DND-41 (cell line): ENCODE data around the gene FOXN3.

Experiments used
- ATAC-seq: fragments of 200-7000 bp; cut with Tn5 transposase; 3 replicates; pipeline ENCODE4 v1.9.1; 2021; ENCODE audit warnings: low read depth; ENCODE audit not compliant: insufficient read depth
- DNase-seq: peaks from one replicate; pipeline ENCODE4 v3.0.0-alpha.2; 2020
- H2AFZ ChIP-seq: 2 replicates; pipeline ENCODE4 v1.6.0; 2012; ENCODE audit warnings: low read depth, low read length
- H3K27ac ChIP-seq: 2 replicates; pipeline ENCODE4 v1.5.1; 2012; ENCODE audit warnings: low read length, inconsistent platforms
- H3K27me3 ChIP-seq: fragments of 200-600 bp; sonication (generic); 2 replicates; pipeline ENCODE4 v1.6.0; 2012; ENCODE audit warnings: low read length, mild to moderate bottlenecking, inconsistent platforms; ENCODE audit not compliant: insufficient read depth, poor library complexity
- H3K36me3 ChIP-seq: 2 replicates; pipeline ENCODE4 v1.5.1; 2012; ENCODE audit warnings: low read length, inconsistent platforms; ENCODE audit not compliant: insufficient read depth
- H3K4me1 ChIP-seq: 2 replicates; pipeline ENCODE4 v1.5.1; 2012; ENCODE audit warnings: mild to moderate bottlenecking, low read length; ENCODE audit not compliant: insufficient read depth
- H3K4me2 ChIP-seq: 2 replicates; pipeline ENCODE4 v1.6.0; 2012; ENCODE audit warnings: mild to moderate bottlenecking, moderate library complexity, low read length, inconsistent platforms; ENCODE audit not compliant: insufficient read depth
- H3K4me3 ChIP-seq, 2 experiments: fragments of 200-600 bp in 1 of 2; shearing (Covaris generic) in 1 of 2; 2 replicates each; pipeline ENCODE4 v1.5.1; 2012 to 2016; ENCODE audit warnings: inconsistent platforms in 2 of 2, low read length in 2 of 2, mild to moderate bottlenecking in 2 of 2, low read depth in 1 of 2, moderate library complexity in 1 of 2
- H3K79me2 ChIP-seq: 2 replicates; pipeline ENCODE4 v1.6.0; 2012; ENCODE audit warnings: low read length, inconsistent platforms; ENCODE audit not compliant: insufficient read depth
- H3K9ac ChIP-seq: 2 replicates; pipeline ENCODE4 v1.6.0; 2012; ENCODE audit warnings: low read depth, mild to moderate bottlenecking, inconsistent platforms, low read length, moderate library complexity
- H3K9me3 ChIP-seq: 2 replicates; pipeline ENCODE4 v1.5.1; 2012; ENCODE audit warnings: low read length, moderate library complexity, mild to moderate bottlenecking, inconsistent platforms; ENCODE audit not compliant: insufficient read depth, severe bottlenecking
- H4K20me1 ChIP-seq: 2 replicates; pipeline ENCODE4 v1.6.0; 2012; ENCODE audit warnings: low read length; ENCODE audit not compliant: insufficient read depth
- EZH2 ChIP-seq: IDR thresholded peaks from 3 replicates; pipeline ENCODE4 v1.6.1; 2012; ENCODE audit warnings: borderline replicate concordance, low read depth, mild to moderate bottlenecking, moderate library complexity, low read length, inconsistent platforms; ENCODE audit not compliant: severe bottlenecking
- TF ChIP-seq, protein P1 (sequence below): IDR thresholded peaks from 2 replicates; pipeline ENCODE4 v1.5.1; 2012; ENCODE audit warnings: borderline replicate concordance, low read length, moderate library complexity, mild to moderate bottlenecking; ENCODE audit not compliant: poor library complexity, severe bottlenecking; ENCODE audit errors: extremely low read depth

The FOXN3 gene

DNA sequence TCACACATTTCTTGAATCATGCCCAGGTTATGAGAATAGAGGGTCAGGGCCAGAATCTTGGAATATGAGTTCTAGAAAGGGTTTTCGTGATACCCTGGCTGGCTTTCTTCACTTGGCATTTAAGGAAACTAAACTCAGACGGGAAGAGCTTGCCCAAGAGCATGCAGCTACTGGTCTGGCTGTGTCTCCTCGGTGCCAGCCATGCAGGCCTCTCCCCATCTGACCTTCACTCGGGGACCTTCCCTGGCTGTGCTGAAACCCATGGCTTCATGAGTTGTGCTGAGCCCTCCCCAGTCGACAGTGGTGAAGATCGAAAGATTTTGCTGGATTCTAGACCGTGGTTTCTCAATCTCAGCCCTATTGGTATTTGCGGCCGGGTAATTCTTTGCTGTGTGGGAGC is 38.0 kb downstream of the FOXN3 start:
- no peaks in the 10 kb centered on the region for H3K27me3 ChIP-seq
- peaks cover 16% of the 10 kb centered on the region for H3K4me1 ChIP-seq
- no peak overlapping the region for H2AFZ ChIP-seq
- TF ChIP-seq, protein P1, sequence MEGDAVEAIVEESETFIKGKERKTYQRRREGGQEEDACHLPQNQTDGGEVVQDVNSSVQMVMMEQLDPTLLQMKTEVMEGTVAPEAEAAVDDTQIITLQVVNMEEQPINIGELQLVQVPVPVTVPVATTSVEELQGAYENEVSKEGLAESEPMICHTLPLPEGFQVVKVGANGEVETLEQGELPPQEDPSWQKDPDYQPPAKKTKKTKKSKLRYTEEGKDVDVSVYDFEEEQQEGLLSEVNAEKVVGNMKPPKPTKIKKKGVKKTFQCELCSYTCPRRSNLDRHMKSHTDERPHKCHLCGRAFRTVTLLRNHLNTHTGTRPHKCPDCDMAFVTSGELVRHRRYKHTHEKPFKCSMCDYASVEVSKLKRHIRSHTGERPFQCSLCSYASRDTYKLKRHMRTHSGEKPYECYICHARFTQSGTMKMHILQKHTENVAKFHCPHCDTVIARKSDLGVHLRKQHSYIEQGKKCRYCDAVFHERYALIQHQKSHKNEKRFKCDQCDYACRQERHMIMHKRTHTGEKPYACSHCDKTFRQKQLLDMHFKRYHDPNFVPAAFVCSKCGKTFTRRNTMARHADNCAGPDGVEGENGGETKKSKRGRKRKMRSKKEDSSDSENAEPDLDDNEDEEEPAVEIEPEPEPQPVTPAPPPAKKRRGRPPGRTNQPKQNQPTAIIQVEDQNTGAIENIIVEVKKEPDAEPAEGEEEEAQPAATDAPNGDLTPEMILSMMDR, result no peak
- TF ChIP-seq EZH2, result no peak
- peaks cover 18% of the 10 kb centered on the region for H3K9me3 ChIP-seq
- no peak for DNase-seq
- peaks cover 100% of the 10 kb centered on the region for H3K79me2 ChIP-seq
- no peak overlapping the region for H3K9ac ChIP-seq
- H4K20me1 ChIP-seq, result peaks cover 24% of the 10 kb centered on the region
- ATAC-seq, result no peak
- no peak overlapping the region for H3K4me3 ChIP-seq
- H3K4me2 ChIP-seq, result no peak overlapping the region
- H3K36me3 ChIP-seq, result peaks cover 37% of the 10 kb centered on the region
- H3K27ac ChIP-seq, result no peak overlapping the region

DNA sequence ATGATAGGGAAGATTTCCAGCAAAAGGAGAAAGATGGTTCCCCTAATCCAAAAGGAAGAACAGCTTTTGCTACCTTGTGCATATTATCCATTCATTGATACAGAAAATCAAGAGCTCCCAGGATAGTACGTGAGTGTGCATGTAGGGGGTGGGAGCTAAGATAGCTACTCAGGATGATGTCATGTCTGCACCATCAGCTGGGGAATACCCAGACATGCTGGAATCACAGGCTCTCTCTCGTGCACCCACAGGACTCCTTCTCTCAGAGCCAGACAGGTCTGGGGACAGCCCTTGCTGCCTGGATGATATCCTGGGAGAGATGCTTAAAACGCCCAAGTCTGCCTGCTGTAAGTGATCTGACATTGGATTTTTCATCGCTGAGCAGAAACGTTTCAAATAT is 38.9 kb downstream of the FOXN3 start:
- Histone ChIP-seq H3K27ac (no peak overlapping the region), H2AFZ (no peak overlapping the region), H3K4me3 (no peak overlapping the region), H3K4me1 (peaks cover 7% of the 10 kb centered on the region), H3K9ac (no peak overlapping the region), H3K79me2 (peaks cover 100% of the 10 kb centered on the region), H3K9me3 (peaks cover 18% of the 10 kb centered on the region), H3K36me3 (peaks cover 41% of the 10 kb centered on the region), H3K4me2 (no peak overlapping the region), H3K27me3 (no peaks in the 10 kb centered on the region), H4K20me1 (peaks cover 23% of the 10 kb centered on the region)
- DNase-seq (no peak), ATAC-seq (no peak; the same call in 2 of the 3 replicates)
- TF ChIP-seq, protein P1, result no peak
- TF ChIP-seq EZH2, result no peak

DNA sequence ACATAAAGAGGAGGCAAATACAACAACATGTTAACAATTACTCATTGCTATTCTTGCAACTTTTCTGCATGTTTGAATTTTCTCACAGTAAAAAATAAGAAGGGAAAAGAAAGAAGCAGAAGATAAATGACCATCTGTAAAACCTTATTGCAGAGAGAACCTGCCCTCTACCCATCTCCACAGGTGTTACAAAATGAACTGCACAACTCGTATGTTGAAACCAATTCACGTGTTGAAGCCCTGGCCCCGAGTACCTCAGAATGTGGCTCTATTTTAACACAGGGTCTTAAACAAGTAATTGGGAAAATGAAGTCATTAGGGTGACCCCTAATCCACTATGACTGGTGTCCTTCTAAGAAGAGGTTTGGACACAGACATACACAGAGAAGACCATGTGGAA is 39.5 kb downstream of the FOXN3 start:
- Histone ChIP-seq H4K20me1 (peaks cover 20% of the 10 kb centered on the region), H3K36me3 (peaks cover 39% of the 10 kb centered on the region), H3K9ac (no peak overlapping the region), H3K4me1 (peaks cover 6% of the 10 kb centered on the region), H3K27me3 (no peaks in the 10 kb centered on the region), H3K79me2 (peaks cover 100% of the 10 kb centered on the region), H3K4me3 (no peak overlapping the region), H3K4me2 (no peak overlapping the region), H2AFZ (no peak overlapping the region), H3K9me3 (peaks cover 18% of the 10 kb centered on the region), H3K27ac (no peak overlapping the region)
- ATAC-seq, result no peak
- no peak for TF ChIP-seq EZH2
- TF ChIP-seq, protein P1, result no peak
- DNase-seq, result no peak

DNA sequence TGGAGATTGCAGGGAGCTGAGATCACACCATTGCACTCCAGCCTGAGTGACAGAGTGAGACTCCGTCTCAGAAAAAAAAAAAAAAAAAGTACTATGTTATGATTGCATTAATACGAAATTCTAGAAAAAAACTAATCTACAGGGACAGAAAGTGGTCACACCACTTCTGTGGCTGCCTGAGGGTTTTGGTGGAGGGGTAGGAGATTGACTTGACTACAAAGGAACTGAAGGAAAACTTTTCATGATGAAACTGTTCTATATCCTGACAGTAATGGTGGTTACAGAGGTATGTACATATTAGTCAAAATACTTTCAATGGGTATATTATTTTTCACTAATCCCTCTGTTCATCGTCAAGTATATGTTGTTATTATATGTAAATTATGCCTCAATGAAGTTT is 42.1 kb downstream of the FOXN3 start:
- no peak for ATAC-seq
- Histone ChIP-seq H4K20me1 (peaks cover 16% of the 10 kb centered on the region), H3K79me2 (peaks cover 100% of the 10 kb centered on the region), H3K4me1 (peaks cover 4% of the 10 kb centered on the region; the same call in 1 of the 2 replicates), H3K4me3 (no peak overlapping the region), H3K27ac (no peak overlapping the region), H3K4me2 (no peak overlapping the region), H3K9ac (no peak overlapping the region), H3K36me3 (peaks cover 20% of the 10 kb centered on the region), H2AFZ (no peak overlapping the region), H3K27me3 (no peaks in the 10 kb centered on the region), H3K9me3 (peaks cover 1% of the 10 kb centered on the region)
- TF ChIP-seq, protein P1, result no peak
- no peak for TF ChIP-seq EZH2
- DNase-seq, result no peak
